ENCODE results near the gene LRRC10.

LRRC10 gene

DNA sequence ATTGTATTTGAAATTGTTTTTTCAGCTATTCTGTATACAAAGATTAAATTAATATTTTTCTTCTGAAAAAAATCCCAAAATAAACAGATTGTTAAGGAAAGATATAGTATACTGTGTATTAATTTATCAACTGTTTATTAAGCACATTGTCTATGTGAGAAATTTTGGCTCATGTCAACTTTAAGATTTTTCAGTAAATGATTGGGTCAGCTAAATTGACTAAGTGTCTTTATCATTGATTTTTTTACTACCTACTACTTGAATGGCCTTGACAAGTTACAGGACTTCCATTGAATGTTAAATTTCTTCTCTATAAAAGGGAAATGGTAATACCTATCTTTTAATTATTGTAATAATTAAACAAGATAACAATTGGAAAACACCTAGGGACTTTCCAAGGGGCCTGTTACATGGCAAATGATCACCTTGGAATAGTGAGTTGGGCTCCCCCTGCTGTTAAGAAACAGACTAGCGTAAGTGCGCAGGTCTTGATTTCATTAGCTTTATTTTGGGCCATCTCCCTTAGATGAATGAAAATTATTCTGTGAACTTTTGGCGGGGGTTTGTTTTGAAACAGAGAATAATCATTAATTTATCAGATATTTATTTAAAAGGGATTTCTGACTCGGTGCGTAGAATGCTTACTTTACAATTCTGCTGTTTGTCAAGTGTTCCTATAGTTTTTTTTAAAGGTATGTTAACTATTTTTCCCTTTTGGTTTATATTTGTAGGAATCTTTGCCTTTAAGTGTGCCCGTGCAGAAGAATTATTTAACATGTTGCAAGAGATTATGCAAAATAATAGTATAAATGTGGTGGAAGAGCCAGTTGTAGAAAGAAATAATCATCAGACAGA, 39.9 kb downstream of the LRRC10 start:
- no peak overlapping the region for H3K27ac ChIP-seq
- no peak for TF ChIP-seq ZFX (IDR thresholded peaks at IDR 0.05; ENCODE audit: borderline replicate concordance)
- TF ChIP-seq, protein P1, sequence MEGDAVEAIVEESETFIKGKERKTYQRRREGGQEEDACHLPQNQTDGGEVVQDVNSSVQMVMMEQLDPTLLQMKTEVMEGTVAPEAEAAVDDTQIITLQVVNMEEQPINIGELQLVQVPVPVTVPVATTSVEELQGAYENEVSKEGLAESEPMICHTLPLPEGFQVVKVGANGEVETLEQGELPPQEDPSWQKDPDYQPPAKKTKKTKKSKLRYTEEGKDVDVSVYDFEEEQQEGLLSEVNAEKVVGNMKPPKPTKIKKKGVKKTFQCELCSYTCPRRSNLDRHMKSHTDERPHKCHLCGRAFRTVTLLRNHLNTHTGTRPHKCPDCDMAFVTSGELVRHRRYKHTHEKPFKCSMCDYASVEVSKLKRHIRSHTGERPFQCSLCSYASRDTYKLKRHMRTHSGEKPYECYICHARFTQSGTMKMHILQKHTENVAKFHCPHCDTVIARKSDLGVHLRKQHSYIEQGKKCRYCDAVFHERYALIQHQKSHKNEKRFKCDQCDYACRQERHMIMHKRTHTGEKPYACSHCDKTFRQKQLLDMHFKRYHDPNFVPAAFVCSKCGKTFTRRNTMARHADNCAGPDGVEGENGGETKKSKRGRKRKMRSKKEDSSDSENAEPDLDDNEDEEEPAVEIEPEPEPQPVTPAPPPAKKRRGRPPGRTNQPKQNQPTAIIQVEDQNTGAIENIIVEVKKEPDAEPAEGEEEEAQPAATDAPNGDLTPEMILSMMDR (IDR thresholded peaks at IDR 0.05) = peak; percentile 97

DNA sequence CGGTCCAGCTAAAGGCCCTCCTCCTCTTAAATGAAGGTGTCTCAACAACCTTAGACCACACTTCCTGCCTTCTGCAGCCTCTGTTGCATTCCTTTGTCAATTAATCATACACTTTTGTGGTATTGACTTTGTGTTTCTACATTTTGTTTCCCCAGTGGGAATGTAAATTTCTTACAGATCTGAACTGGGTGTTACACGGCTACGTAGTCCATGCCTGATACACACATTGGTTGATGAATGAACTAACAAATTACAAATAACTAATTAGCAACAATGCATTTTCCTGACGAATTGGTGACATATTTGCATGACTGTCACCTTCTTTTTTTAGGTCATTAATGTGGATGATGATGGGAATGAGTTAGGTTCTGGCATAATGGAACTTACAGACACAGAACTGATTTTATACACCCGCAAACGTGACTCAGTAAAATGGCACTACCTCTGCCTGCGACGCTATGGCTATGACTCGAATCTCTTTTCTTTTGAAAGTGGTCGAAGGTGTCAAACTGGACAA, 40.6 kb downstream of the LRRC10 start:
- no peak for TF ChIP-seq ZFX (IDR thresholded peaks at IDR 0.05; ENCODE audit: borderline replicate concordance)
- TF ChIP-seq, protein P1 (IDR thresholded peaks at IDR 0.05) = no peak
- no peak overlapping the region for H3K27ac ChIP-seq

DNA sequence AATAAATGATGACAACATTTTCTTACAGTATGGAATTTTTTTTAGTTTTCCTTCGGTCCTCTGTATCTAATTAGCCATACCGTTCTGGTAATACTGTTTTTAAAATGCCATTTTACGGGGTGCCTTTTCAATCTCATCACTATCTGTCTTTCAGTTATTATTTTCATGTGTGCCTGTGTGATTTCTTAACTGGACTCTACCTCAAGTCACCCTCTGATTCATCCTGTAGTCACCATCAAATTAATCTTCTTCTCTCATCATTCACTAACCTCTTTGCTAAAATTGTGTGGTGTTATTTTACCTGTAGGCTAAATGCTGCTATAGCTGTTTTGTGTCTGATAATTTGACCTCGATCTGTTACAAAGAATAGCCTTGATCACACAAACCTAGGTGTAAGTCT, 41.5 kb downstream of the LRRC10 start:
- no peak overlapping the region for H3K27ac ChIP-seq
- TF ChIP-seq, protein P1 (IDR thresholded peaks at IDR 0.05) = no peak
- TF ChIP-seq ZFX (IDR thresholded peaks at IDR 0.05; ENCODE audit: borderline replicate concordance) = no peak

DNA sequence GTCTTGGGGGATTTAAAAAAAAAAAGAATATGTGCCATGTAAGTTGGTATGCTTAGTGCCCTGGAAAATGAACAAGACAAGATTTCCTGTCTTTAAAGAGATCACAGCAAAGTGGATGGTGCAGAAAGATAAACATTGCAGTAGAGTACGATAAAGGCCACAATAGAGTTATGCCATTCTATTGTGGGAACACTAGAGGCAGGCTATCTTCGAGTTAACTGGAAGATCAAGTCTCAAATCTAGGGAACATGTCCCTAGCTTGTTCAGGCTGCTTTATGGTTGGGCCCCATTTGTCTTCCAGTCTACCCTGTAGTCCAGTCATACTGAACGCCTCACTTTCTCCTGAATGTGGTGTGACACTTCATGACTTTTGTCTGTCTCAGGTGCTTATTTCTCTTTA, 44.1 kb downstream of the LRRC10 start:
- no peak for TF ChIP-seq ZFX (IDR thresholded peaks at IDR 0.05; ENCODE audit: borderline replicate concordance)
- TF ChIP-seq, protein P1 (IDR thresholded peaks at IDR 0.05) = peak; percentile 35
- H3K27ac ChIP-seq = no peak overlapping the region

DNA sequence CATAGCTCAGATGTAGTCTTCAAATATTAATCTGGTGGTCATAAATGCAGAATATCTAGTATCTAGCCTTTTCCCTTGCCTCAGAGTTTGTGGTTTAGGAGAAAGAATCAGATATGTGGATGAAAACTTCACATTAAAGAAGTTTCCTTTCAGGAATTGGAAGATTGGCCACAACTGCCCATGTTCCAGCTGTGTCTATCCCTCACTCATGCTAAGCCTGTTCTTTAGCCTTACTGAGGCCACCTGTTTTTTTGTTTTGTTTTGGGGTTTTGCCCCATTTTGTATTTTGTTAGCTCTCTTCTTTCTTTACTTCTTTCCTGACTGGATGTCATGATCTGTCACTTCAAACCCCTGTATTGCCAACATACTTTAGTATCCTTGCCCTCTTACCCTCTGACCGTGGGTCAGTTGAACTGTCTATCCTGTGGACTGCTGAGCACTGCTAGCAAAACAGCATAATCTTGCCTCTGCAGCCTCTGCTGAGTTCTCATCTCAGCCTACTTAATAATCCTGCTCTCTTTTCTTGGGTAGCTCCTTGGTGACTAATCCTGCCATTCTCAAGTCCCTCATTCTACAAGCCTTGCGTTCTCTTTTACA, 47.4 kb downstream of the LRRC10 start:
- no peak overlapping the region for H3K27ac ChIP-seq
- TF ChIP-seq, protein P1 (IDR thresholded peaks at IDR 0.05) = no peak
- TF ChIP-seq ZFX (IDR thresholded peaks at IDR 0.05; ENCODE audit: borderline replicate concordance) = no peak

Data from 22Rv1 (cell line).